Liver (tissue), 9 donors: ENCODE results near the gene SERBP1. TPM values are rescaled to one million over a fixed set of nuclear protein-coding genes. Genes with fewer than 3 reads are reported as not detected.

ENCODE experiments used
- DNase-seq: peaks from one replicate; pipeline ENCODE4 v3.0.0-alpha.2; 2017; ENCODE audit warnings: low spot score
- H3K27ac ChIP-seq, 2 donors: one replicate each; pipeline ENCODE4 v1.7.0; 2013; ENCODE audit warnings: inconsistent platforms in 2 of 2, low read length in 2 of 2, control low read depth in 1 of 2, low read depth in 1 of 2, mild to moderate bottlenecking in 1 of 2
- H3K27me3 ChIP-seq, 4 donors: one replicate each; pipeline versions ENCODE4 v1.6.1 to v1.7.0; 2013; ENCODE audit warnings: low read length in 3 of 4, inconsistent platforms in 1 of 4, mild to moderate bottlenecking in 1 of 4, moderate library complexity in 1 of 4; ENCODE audit not compliant: control insufficient read depth in 4 of 4, insufficient read depth in 4 of 4
- H3K36me3 ChIP-seq, 4 donors: one replicate each; pipeline versions ENCODE4 v1.6.1 to v1.7.0; 2013; ENCODE audit warnings: low read length in 3 of 4, mild to moderate bottlenecking in 3 of 4, low read depth in 1 of 4, moderate library complexity in 1 of 4; ENCODE audit not compliant: control insufficient read depth in 4 of 4, insufficient read depth in 3 of 4
- H3K4me1 ChIP-seq, 4 donors: one replicate each; pipeline versions ENCODE4 v1.6.1 to v1.7.0; 2013; ENCODE audit warnings: low read length in 3 of 4, mild to moderate bottlenecking in 3 of 4, moderate library complexity in 1 of 4; ENCODE audit not compliant: control insufficient read depth in 4 of 4, insufficient read depth in 4 of 4
- H3K4me3 ChIP-seq, 3 donors: one replicate each; pipeline versions ENCODE4 v1.6.1 to v1.7.0; 2013; ENCODE audit warnings: low read length in 3 of 3, control low read depth in 1 of 3, low read depth in 1 of 3, mild to moderate bottlenecking in 1 of 3
- H3K9ac ChIP-seq, 2 donors: one replicate each; pipeline ENCODE4 v1.7.0; 2013; ENCODE audit warnings: low read length in 2 of 2, mild to moderate bottlenecking in 2 of 2, moderate library complexity in 2 of 2, control low read depth in 1 of 2, low read depth in 1 of 2
- H3K9me3 ChIP-seq, 4 donors: one replicate each; pipeline versions ENCODE4 v1.6.1 to v1.7.0; 2013; ENCODE audit warnings: low read length in 3 of 4; ENCODE audit not compliant: control insufficient read depth in 4 of 4
- EGR1 ChIP-seq, 2 donors: IDR thresholded peaks; 2 replicates each; pipeline ENCODE4 v1.6.1; 2016 to 2018; ENCODE audit warnings: antibody characterized with exemption in 2 of 2, low read depth in 2 of 2
- FOXA1 ChIP-seq: IDR thresholded peaks from 2 replicates; pipeline ENCODE4 v1.6.1; 2016; ENCODE audit warnings: antibody characterized with exemption
- FOXA2 ChIP-seq: IDR thresholded peaks from 2 replicates; pipeline ENCODE4 v1.6.1; 2016; ENCODE audit warnings: antibody characterized with exemption
- GABPA ChIP-seq, 2 donors: IDR thresholded peaks in 1 of 2; conservative IDR thresholded peaks in 1 of 2; 2 replicates each; pipeline ENCODE4 v1.6.1; 2016; ENCODE audit warnings: antibody characterized with exemption in 2 of 2, mild to moderate bottlenecking in 1 of 2, moderate library complexity in 1 of 2
- HNF4A ChIP-seq, 2 donors: conservative IDR thresholded peaks; 2 replicates each; pipeline ENCODE4 v1.6.1; 2016; ENCODE audit warnings: antibody characterized with exemption in 2 of 2, mild to moderate bottlenecking in 2 of 2
- HNF4G ChIP-seq: IDR thresholded peaks from 2 replicates; pipeline ENCODE4 v1.6.1; 2016; ENCODE audit warnings: antibody characterized with exemption
- JUND ChIP-seq, 2 donors: IDR thresholded peaks; 2 replicates each; pipeline ENCODE4 v1.6.1; 2016; ENCODE audit warnings: antibody characterized with exemption in 2 of 2
- NR2F2 ChIP-seq: IDR thresholded peaks from 2 replicates; pipeline ENCODE4 v1.6.1; 2016; ENCODE audit warnings: antibody characterized with exemption
- RAD21 ChIP-seq, 2 donors: IDR thresholded peaks; 2 replicates each; pipeline ENCODE4 v1.6.1; 2016; ENCODE audit warnings: antibody characterized with exemption in 2 of 2, mild to moderate bottlenecking in 2 of 2
- RXRA ChIP-seq, 2 donors: IDR thresholded peaks; 2 replicates each; pipeline ENCODE4 v1.6.1; 2017 to 2018; ENCODE audit warnings: antibody characterized with exemption in 2 of 2, mild to moderate bottlenecking in 1 of 2
- SP1 ChIP-seq: IDR thresholded peaks from 2 replicates; pipeline ENCODE4 v1.6.1; 2018; ENCODE audit warnings: antibody characterized with exemption, mild to moderate bottlenecking
- TAF1 ChIP-seq: conservative IDR thresholded peaks from 2 replicates; pipeline ENCODE4 v1.6.1; 2016; ENCODE audit warnings: antibody characterized with exemption, mild to moderate bottlenecking
- YY1 ChIP-seq: IDR thresholded peaks from 2 replicates; pipeline ENCODE4 v1.6.1; 2016; ENCODE audit warnings: antibody characterized with exemption, mild to moderate bottlenecking
- WGBS: extraction: QIAGEN DNeasy Blood & Tissue Kit; methylation state at CpG from one replicate; pipeline ENCODE4 v1.1.7; 2013; 5-methylcytosine and 5-hydroxymethylcytosine counted together
- polyA plus RNA-seq, 2 donors: library from polyadenylated mRNA; stranded (reverse) in 1 of 2; unstranded in 1 of 2; fragments of 200-250 nt in 1 of 2; fragments of >200 nt in 1 of 2; fragmentation: Nextera tagmentation in 1 of 2; extraction: Ambion mirVana in 1 of 2; gene quantifications; one replicate each; pipeline versions ENCODE4 v1.2.1 to v1.2.3, GENCODE V29; 2013 to 2015
- total RNA-seq, 2 donors: library from RNA; depleted of rRNA; stranded (reverse); fragments of >200 nt; gene quantifications; one replicate each; pipeline ENCODE4 v1.2.3, GENCODE V29; 2014
- TF ChIP-seq, protein P1 (sequence below): IDR thresholded peaks from 2 replicates; pipeline ENCODE4 v1.6.1; 2016; ENCODE audit warnings: antibody characterized with exemption
- TF ChIP-seq, protein P2 (sequence below): IDR thresholded peaks from 2 replicates; pipeline ENCODE4 v1.6.1; 2016; ENCODE audit warnings: antibody characterized with exemption, mild to moderate bottlenecking
- TF ChIP-seq, protein P3 (sequence below): IDR thresholded peaks from 2 replicates; pipeline ENCODE4 v1.6.1; 2016; ENCODE audit warnings: antibody characterized with exemption
- TF ChIP-seq, protein P4 (sequence below): IDR thresholded peaks from 2 replicates; pipeline ENCODE4 v1.6.1; 2016; ENCODE audit warnings: antibody characterized with exemption
- donor health status: healthy.
- donor health status: healthy.
- donor health status: healthy.
- donor health status: healthy.
- donor health status: healthy.

SERBP1 gene
- total and polyA plus RNA-seq, 4 donors = 66.6 to 140 (median 117) TPM

DNA sequence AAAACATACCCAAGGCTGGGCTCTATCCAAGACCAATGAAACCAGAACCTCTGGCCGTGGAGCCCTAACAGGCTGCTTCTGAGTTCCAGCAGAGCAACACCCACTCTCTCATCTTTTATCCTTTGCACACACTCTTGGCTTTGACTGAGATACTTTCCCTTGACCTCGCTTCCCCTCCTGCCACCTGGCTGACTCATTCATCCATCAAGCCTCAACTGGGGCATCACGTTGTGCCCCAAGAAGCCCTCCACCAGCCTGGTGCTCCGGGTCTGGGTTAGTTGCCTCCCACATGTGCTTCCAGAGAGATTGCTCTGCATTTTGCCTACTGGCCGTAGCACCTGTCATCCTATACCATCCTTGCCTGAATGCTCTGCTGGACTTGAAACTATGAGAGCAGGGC is 34.5 kb upstream of the SERBP1 start:
- H3K9me3 ChIP-seq = no peaks in the 10 kb centered on the region
- DNase-seq = no peak
- no peaks in the 10 kb centered on the region for H3K4me1 ChIP-seq
- 94% methylated on average over 5 of the region's 5 CpGs for WGBS
- TF ChIP-seq RXRA (IDR thresholded peaks at IDR 0.05) (no peak), FOXA2 (no peak), GABPA (IDR thresholded peaks at IDR 0.05 in 1 of 2, conservative IDR thresholded peaks at IDR 0.05 in 1 of 2) (no peak), RAD21 (IDR thresholded peaks at IDR 0.05) (no peak), FOXA1 (no peak), YY1 (no peak), JUND (IDR thresholded peaks at IDR 0.05) (no peak), NR2F2 (no peak)
- TF ChIP-seq, protein P1, sequence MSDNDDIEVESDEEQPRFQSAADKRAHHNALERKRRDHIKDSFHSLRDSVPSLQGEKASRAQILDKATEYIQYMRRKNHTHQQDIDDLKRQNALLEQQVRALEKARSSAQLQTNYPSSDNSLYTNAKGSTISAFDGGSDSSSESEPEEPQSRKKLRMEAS = no peak
- TF ChIP-seq, protein P2, sequence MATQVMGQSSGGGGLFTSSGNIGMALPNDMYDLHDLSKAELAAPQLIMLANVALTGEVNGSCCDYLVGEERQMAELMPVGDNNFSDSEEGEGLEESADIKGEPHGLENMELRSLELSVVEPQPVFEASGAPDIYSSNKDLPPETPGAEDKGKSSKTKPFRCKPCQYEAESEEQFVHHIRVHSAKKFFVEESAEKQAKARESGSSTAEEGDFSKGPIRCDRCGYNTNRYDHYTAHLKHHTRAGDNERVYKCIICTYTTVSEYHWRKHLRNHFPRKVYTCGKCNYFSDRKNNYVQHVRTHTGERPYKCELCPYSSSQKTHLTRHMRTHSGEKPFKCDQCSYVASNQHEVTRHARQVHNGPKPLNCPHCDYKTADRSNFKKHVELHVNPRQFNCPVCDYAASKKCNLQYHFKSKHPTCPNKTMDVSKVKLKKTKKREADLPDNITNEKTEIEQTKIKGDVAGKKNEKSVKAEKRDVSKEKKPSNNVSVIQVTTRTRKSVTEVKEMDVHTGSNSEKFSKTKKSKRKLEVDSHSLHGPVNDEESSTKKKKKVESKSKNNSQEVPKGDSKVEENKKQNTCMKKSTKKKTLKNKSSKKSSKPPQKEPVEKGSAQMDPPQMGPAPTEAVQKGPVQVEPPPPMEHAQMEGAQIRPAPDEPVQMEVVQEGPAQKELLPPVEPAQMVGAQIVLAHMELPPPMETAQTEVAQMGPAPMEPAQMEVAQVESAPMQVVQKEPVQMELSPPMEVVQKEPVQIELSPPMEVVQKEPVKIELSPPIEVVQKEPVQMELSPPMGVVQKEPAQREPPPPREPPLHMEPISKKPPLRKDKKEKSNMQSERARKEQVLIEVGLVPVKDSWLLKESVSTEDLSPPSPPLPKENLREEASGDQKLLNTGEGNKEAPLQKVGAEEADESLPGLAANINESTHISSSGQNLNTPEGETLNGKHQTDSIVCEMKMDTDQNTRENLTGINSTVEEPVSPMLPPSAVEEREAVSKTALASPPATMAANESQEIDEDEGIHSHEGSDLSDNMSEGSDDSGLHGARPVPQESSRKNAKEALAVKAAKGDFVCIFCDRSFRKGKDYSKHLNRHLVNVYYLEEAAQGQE = no peak
- H3K27ac ChIP-seq = no peak overlapping the region
- H3K27me3 ChIP-seq = no peaks in the 10 kb centered on the region
- H3K4me3 ChIP-seq = no peak overlapping the region
- no peak overlapping the region for H3K9ac ChIP-seq
- no peaks in the 10 kb centered on the region for H3K36me3 ChIP-seq

DNA sequence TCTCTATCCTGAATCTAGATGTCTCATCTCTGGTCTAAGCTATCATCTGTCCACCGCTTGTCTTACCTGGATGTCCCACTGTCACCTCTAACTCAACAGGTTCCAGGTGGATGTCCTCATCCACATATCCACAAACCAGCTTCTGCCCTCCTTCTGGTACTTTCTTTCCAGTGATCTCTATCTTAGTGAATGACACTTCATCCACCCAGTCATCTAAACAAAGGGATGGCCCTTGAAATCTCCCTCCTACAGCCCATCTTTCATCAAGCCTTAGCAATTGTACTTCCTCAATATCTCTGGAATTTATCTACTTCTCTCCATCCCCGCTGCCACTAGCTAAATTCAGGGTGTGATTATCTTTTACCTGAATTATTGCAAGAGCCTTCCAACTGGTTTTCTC is 33.9 kb upstream of the SERBP1 start:
- TF ChIP-seq HNF4G (no peak), SP1 (no peak), YY1 (no peak), FOXA1 (no peak), HNF4A (conservative IDR thresholded peaks at IDR 0.05) (no peak), RAD21 (IDR thresholded peaks at IDR 0.05) (no peak), TAF1 (no peak), FOXA2 (no peak), GABPA (IDR thresholded peaks at IDR 0.05 in 1 of 2, conservative IDR thresholded peaks at IDR 0.05 in 1 of 2) (no peak), EGR1 (IDR thresholded peaks at IDR 0.05; ENCODE audit: low read depth in 2 of 2) (no peak), RXRA (IDR thresholded peaks at IDR 0.05) (no peak)
- TF ChIP-seq, protein P3, sequence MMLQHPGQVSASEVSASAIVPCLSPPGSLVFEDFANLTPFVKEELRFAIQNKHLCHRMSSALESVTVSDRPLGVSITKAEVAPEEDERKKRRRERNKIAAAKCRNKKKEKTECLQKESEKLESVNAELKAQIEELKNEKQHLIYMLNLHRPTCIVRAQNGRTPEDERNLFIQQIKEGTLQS = no peak
- TF ChIP-seq, protein P4, sequence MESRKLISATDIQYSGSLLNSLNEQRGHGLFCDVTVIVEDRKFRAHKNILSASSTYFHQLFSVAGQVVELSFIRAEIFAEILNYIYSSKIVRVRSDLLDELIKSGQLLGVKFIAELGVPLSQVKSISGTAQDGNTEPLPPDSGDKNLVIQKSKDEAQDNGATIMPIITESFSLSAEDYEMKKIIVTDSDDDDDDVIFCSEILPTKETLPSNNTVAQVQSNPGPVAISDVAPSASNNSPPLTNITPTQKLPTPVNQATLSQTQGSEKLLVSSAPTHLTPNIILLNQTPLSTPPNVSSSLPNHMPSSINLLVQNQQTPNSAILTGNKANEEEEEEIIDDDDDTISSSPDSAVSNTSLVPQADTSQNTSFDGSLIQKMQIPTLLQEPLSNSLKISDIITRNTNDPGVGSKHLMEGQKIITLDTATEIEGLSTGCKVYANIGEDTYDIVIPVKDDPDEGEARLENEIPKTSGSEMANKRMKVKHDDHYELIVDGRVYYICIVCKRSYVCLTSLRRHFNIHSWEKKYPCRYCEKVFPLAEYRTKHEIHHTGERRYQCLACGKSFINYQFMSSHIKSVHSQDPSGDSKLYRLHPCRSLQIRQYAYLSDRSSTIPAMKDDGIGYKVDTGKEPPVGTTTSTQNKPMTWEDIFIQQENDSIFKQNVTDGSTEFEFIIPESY = no peak
- no peak for DNase-seq
- 98% methylated on average over 2 of the region's 2 CpGs for WGBS
- no peaks in the 10 kb centered on the region for H3K36me3 ChIP-seq
- H3K9ac ChIP-seq = no peak overlapping the region
- H3K27me3 ChIP-seq = no peaks in the 10 kb centered on the region
- H3K27ac ChIP-seq = no peak overlapping the region
- no peaks in the 10 kb centered on the region for H3K9me3 ChIP-seq
- no peak overlapping the region for H3K4me3 ChIP-seq
- no peaks in the 10 kb centered on the region for H3K4me1 ChIP-seq
